GM12878 (cell line): ENCODE data around the gene ITGA5. TPM values are rescaled to one million over a fixed set of nuclear protein-coding genes. Genes with fewer than 3 reads are reported as not detected.

Source experiments
- ATAC-seq: fragments of 200-7000 bp; cut with Tn5 transposase; 3 replicates; pipeline ENCODE4 v1.9.1; 2020; ENCODE audit warnings: mild to moderate bottlenecking, moderate library complexity
- BruUV-seq: library from RNA; stranded (reverse); fragments of 400-500 nt; replicated peaks from 2 replicates; lab custom pipeline; 2021; lab: Mats Ljungman, UMichigan
- CTCF ChIA-PET: fragments of 300-600 bp; sonication (Branson Sonifier 250); formaldehyde crosslinking; extraction: SDS; loops from one replicate; lab custom pipeline; 2021; ENCODE audit warnings: inconsistent platforms; lab: Yijun Ruan, JAX
- POLR2A ChIA-PET: fragments of 350-600 bp; formaldehyde crosslinking; extraction: SDS; loops from one replicate; lab custom pipeline; 2021; ENCODE audit warnings: inconsistent platforms; lab: Charles Lee
- RAD21 ChIA-PET: fragments of 300-600 bp; sonication (Branson Sonifier 250); formaldehyde crosslinking; loops from one replicate; lab custom pipeline; 2023; ENCODE audit warnings: antibody characterized with exemption; ENCODE audit not compliant: unreplicated experiment; lab: Charles Lee
- SMC1A ChIA-PET: fragments of 300-600 bp; sonication (Branson Sonifier 250); formaldehyde crosslinking; loops from one replicate; lab custom pipeline; 2023; ENCODE audit not compliant: unreplicated experiment, uncharacterized antibody; lab: Charles Lee
- DNase-seq: peaks from one replicate; pipeline ENCODE4 v3.0.0-alpha.2; 2011; ENCODE audit warnings: low read depth, low spot score
- FAIRE-seq: peaks from 3 replicates; lab custom pipeline; 2011; peaks lifted over from hg19 to GRCh38; lab: Jason Lieb, UNC
- H2AFZ ChIP-seq: 2 replicates; pipeline ENCODE4 v1.6.0; 2011; ENCODE audit warnings: low read depth, low read length, control low read depth; ENCODE audit not compliant: control insufficient read depth
- H3K27ac ChIP-seq: 2 replicates; pipeline ENCODE4 v1.5.1; 2011; ENCODE audit warnings: control low read depth; ENCODE audit not compliant: control insufficient read depth, insufficient read depth
- H3K27me3 ChIP-seq, 2 experiments: replicated peaks in 1 of 2; 2 replicates each; pipeline versions ENCODE4 v1.6.0 to v1.6.1; 2011; ENCODE audit warnings: low read length in 1 of 2; ENCODE audit not compliant: control insufficient read depth in 2 of 2, insufficient read depth in 2 of 2
- H3K36me3 ChIP-seq, 2 experiments: 2 replicates each; pipeline ENCODE4 v1.5.1; 2011; ENCODE audit warnings: low read length in 1 of 2; ENCODE audit not compliant: control insufficient read depth in 2 of 2, insufficient read depth in 2 of 2
- H3K4me1 ChIP-seq: 2 replicates; pipeline ENCODE4 v1.6.1; 2011; ENCODE audit warnings: mild to moderate bottlenecking, low read length, moderate library complexity, mixed read lengths; ENCODE audit not compliant: control insufficient read depth, insufficient read depth
- H3K4me2 ChIP-seq: 2 replicates; pipeline ENCODE4 v1.6.0; 2011; ENCODE audit warnings: control low read depth; ENCODE audit not compliant: control insufficient read depth, insufficient read depth
- H3K4me3 ChIP-seq: fragments of 200-600 bp; sonication (generic); 2 replicates; pipeline ENCODE4 v1.5.1; 2016
- H3K79me2 ChIP-seq: 2 replicates; pipeline ENCODE4 v1.6.0; 2011; ENCODE audit warnings: low read length; ENCODE audit not compliant: control insufficient read depth, insufficient read depth
- H3K9ac ChIP-seq: 2 replicates; pipeline ENCODE4 v1.8.0; 2011; ENCODE audit warnings: low read length, control low read depth, mixed read lengths; ENCODE audit not compliant: control insufficient read depth, insufficient read depth
- H3K9me3 ChIP-seq: replicated peaks from 3 replicates; pipeline ENCODE4 v1.5.1; 2011; ENCODE audit warnings: mild to moderate bottlenecking, low read length; ENCODE audit not compliant: control insufficient read depth, insufficient read depth
- H4K20me1 ChIP-seq: 2 replicates; pipeline ENCODE4 v1.6.0; 2011; ENCODE audit not compliant: control insufficient read depth, insufficient read depth
- BRCA1 ChIP-seq: IDR thresholded peaks from 2 replicates; pipeline ENCODE4 v1.6.1; 2011; ENCODE audit warnings: low read depth, low read length, improper control_type of control experiment
- GABPA ChIP-seq: IDR thresholded peaks from 2 replicates; pipeline ENCODE4 v1.6.1; 2014; ENCODE audit warnings: antibody characterized with exemption, low read depth, mild to moderate bottlenecking, inconsistent platforms
- HDGF ChIP-seq: fragments of 450-650 bp; IDR thresholded peaks from 2 replicates; pipeline ENCODE4 v1.6.1; 2016; ENCODE audit warnings: antibody characterized with exemption
- IRF4 ChIP-seq: IDR thresholded peaks from 2 replicates; pipeline ENCODE4 v1.6.1; 2011; ENCODE audit warnings: low read depth, low read length
- NRF1 ChIP-seq: conservative IDR thresholded peaks from 2 replicates; pipeline ENCODE4 v1.6.1; 2011; ENCODE audit warnings: mild to moderate bottlenecking, low read depth, low read length, improper control_type of control experiment
- PBX3 ChIP-seq: IDR thresholded peaks from 2 replicates; pipeline ENCODE4 v1.6.1; 2011; ENCODE audit warnings: mild to moderate bottlenecking, low read depth, low read length, moderate library complexity; ENCODE audit not compliant: insufficient replicate concordance
- PKNOX1 ChIP-seq: fragments of 450-650 bp; IDR thresholded peaks from 2 replicates; pipeline ENCODE4 v1.6.1; 2016; ENCODE audit warnings: mild to moderate bottlenecking
- RAD21 ChIP-seq: IDR thresholded peaks from 2 replicates; pipeline ENCODE4 v1.6.1; 2011; ENCODE audit warnings: mild to moderate bottlenecking, low read depth, low read length, moderate library complexity; ENCODE audit not compliant: insufficient read depth
- RAD51 ChIP-seq: fragments of 450-650 bp; IDR thresholded peaks from 2 replicates; pipeline ENCODE4 v1.6.1; 2016; ENCODE audit warnings: moderate library complexity, mild to moderate bottlenecking, inconsistent platforms
- RBBP5 ChIP-seq: fragments of 200-600 bp; sonication (generic); conservative IDR thresholded peaks from 2 replicates; pipeline ENCODE4 v1.6.1; 2016
- RUNX3 ChIP-seq: IDR thresholded peaks from 2 replicates; pipeline ENCODE4 v1.6.1; 2012; ENCODE audit warnings: low read length, inconsistent platforms
- SREBF2 ChIP-seq: IDR thresholded peaks from 2 replicates; pipeline ENCODE4 v1.6.1; 2012; ENCODE audit warnings: mild to moderate bottlenecking, low read length
- SUPT20H ChIP-seq: IDR thresholded peaks from 2 replicates; pipeline ENCODE4 v1.6.1; 2011; ENCODE audit warnings: low read depth, mild to moderate bottlenecking, low read length, moderate library complexity, borderline replicate concordance; ENCODE audit not compliant: control insufficient read depth
- WGBS: methylation state at CpG from one replicate; pipeline ENCODE4 v1.1.6; 2016; ENCODE audit warnings: low lambda C conversion rate; ENCODE audit not compliant: insufficient replicate concordance, insufficient coverage; ENCODE audit errors: missing lambda C conversion rate; 5-methylcytosine and 5-hydroxymethylcytosine counted together
- in situ Hi-C: fragments of 300-500 bp; cut with MboI; formaldehyde crosslinking; loops from 9 replicates; pipeline ENCODE4 v1.14.3; 2018; ENCODE audit warnings: mixed read lengths
- intact Hi-C: fragments of 100-400 bp; cut with micrococcal nuclease; formaldehyde crosslinking; loops from one replicate; pipeline ENCODE4 v1.14.2; 2022; ENCODE audit not compliant: unreplicated experiment
- polyA plus RNA-seq, 11 experiments: library from polyadenylated mRNA; depleted of rRNA in 4 of 11; unstranded in 6 of 11; stranded (reverse) in 5 of 11; fragments of >200 nt; fragmentation: Nextera tagmentation in 4 of 11; fragmentation: Illumina TruSeq in 1 of 11; extraction: Ambion mirVana in 4 of 11; extraction: Trizol in 1 of 11; gene quantifications; 1 replicate in 1 of 11; 2 replicates in 10 of 11; pipeline versions ENCODE4 v1.2.1 to v1.2.3, GENCODE V29; 2011 to 2016; ENCODE audit warnings: inconsistent platforms in 2 of 11, missing spikeins in 2 of 11, low read depth in 1 of 11
- total RNA-seq, 4 experiments: library from RNA; depleted of rRNA in 3 of 4; stranded (reverse); fragments of >200 nt in 3 of 4; fragmentation: Illumina TruSeq in 1 of 4; extraction: Trizol in 1 of 4; gene quantifications; 2 replicates each; pipeline versions ENCODE4 v1.2.1 to v1.2.3, GENCODE V29; 2013 to 2021

ITGA5 gene
- total and polyA plus RNA-seq, 10 of the 15 experiments (the other 5 are each of a cell fraction or from before 2014, with no cell fraction given): 0.15 to 22.5 (median 0.61) TPM

GRCh38 chr12:54398218-54398617 is 20.8 kb downstream of the ITGA5 start:
- FAIRE-seq (no peak), ATAC-seq (no peak), DNase-seq (no peak)
- Histone ChIP-seq H3K4me2 (no peak overlapping the region), H4K20me1 (no peaks in the 10 kb centered on the region), H3K4me3 (no peak overlapping the region), H3K27ac (no peak overlapping the region), H3K4me1 (no peaks in the 10 kb centered on the region), H2AFZ (no peak overlapping the region), H3K9ac (no peak overlapping the region), H3K36me3 (no peaks in the 10 kb centered on the region), H3K27me3 (no peaks in the 10 kb centered on the region; a peak in 1 of 4 replicates), H3K9me3 (no peaks in the 10 kb centered on the region), H3K79me2 (no peaks in the 10 kb centered on the region)
- in situ Hi-C loops: no loop called here
- CTCF ChIA-PET: interaction anchor here (1.1 to 12.3 kb wide), 10 partner anchors 13 to 183 kb away, joined by 3 to 1071 read pairs (median 15); partner anchors contain the start of genes ITGA5 and ZNF385A
- 5% methylated on average over 2 of the region's 2 CpGs for WGBS
- TF ChIP-seq BRCA1: no peak
- intact Hi-C loops: no loop called here
- SMC1A ChIA-PET: interaction anchor here (12.3 kb wide), 1 partner anchor 39 kb away, joined by 469 read pairs; no protein-coding TSS in a partner anchor
- no TSS peak for BruUV-seq
- POLR2A ChIA-PET: interaction anchor here (0.6 kb wide), 1 partner anchor 795 kb away, joined by 3 read pairs; no protein-coding TSS in a partner anchor
- RAD21 ChIA-PET: interaction anchor here (4.3 to 9.3 kb wide), 2 partner anchors 40 to 46 kb away, joined by 50 to 296 read pairs; no protein-coding TSS in a partner anchor

- no peak overlapping the region for H2AFZ ChIP-seq
- RAD21 ChIA-PET: interaction anchor here (4.3 to 9.3 kb wide), 2 partner anchors 41 to 47 kb away, joined by 50 to 296 read pairs; no protein-coding TSS in a partner anchor
- in situ Hi-C loops: no loop called here
- TF ChIP-seq SREBF2 (no peak), RAD21 (no peak), IRF4 (no peak), GABPA (no peak), RBBP5 (no peak), PBX3 (no peak), PKNOX1 (no peak), RAD51 (no peak), HDGF (no peak), SUPT20H (no peak), NRF1 (no peak), RUNX3 (no peak)
- SMC1A ChIA-PET: interaction anchor here (0.9 to 12.3 kb wide), 3 partner anchors 28 to 64 kb away, joined by 3 to 469 read pairs (median 3); no protein-coding TSS in a partner anchor
- POLR2A ChIA-PET: interaction anchor here (0.6 kb wide), 1 partner anchor 185 kb away, joined by 3 read pairs; no protein-coding TSS in a partner anchor
- no peaks in the 10 kb centered on the region for H3K9me3 ChIP-seq
- 0% methylated on average over 1 of the region's 1 CpG for WGBS
- H3K4me1 ChIP-seq: no peaks in the 10 kb centered on the region
- H4K20me1 ChIP-seq: no peaks in the 10 kb centered on the region
- DNase-seq (no peak), FAIRE-seq (no peak), ATAC-seq (no peak)
- CTCF ChIA-PET: interaction anchor here (0.9 to 12.3 kb wide), 8 partner anchors 7 to 138 kb away, joined by 3 to 1071 read pairs (median 10); partner anchors contain the start of genes ITGA5 and ZNF385A
- no peaks in the 10 kb centered on the region for H3K36me3 ChIP-seq
- H3K27ac ChIP-seq: no peak overlapping the region
- no peak overlapping the region for H3K4me3 ChIP-seq
- H3K9ac ChIP-seq: no peak overlapping the region
- no TSS peak for BruUV-seq
- no peaks in the 10 kb centered on the region for H3K79me2 ChIP-seq
- no peaks in the 10 kb centered on the region for H3K27me3 ChIP-seq
- no peak overlapping the region for H3K4me2 ChIP-seq
- intact Hi-C loops: no loop called here
These were observed 21.9 kb downstream of the ITGA5 start for GRCh38 chr12:54397157-54397556.
